H9 (cell line): ENCODE data around the gene PIAS2. TPM values are rescaled to one million over a fixed set of nuclear protein-coding genes. Genes with fewer than 3 reads are reported as not detected.

Experiments used
- DNase-seq: peaks from one replicate; pipeline ENCODE4 v3.0.0-alpha.2; 2017
- H2AFZ ChIP-seq: one replicate; pipeline ENCODE4 v1.6.1; 2013; ENCODE audit warnings: mild to moderate bottlenecking, low read length, control low read depth, moderate library complexity
- H2AK5ac ChIP-seq: 2 replicates; pipeline ENCODE4 v1.6.1; 2013; ENCODE audit warnings: low read length, control low read depth, mixed read lengths; ENCODE audit not compliant: insufficient read length
- H2BK120ac ChIP-seq: one replicate; pipeline ENCODE4 v1.6.1; 2013; ENCODE audit warnings: low read depth, mild to moderate bottlenecking, low read length, control low read depth, inconsistent platforms; ENCODE audit not compliant: poor library complexity, severe bottlenecking
- H2BK12ac ChIP-seq: 2 replicates; pipeline ENCODE4 v1.6.1; 2013; ENCODE audit warnings: low read length, control low read depth, mixed read lengths, low read depth; ENCODE audit not compliant: insufficient read length
- H2BK15ac ChIP-seq: 2 replicates; pipeline ENCODE4 v1.6.1; 2013; ENCODE audit warnings: low read depth, low read length, control low read depth
- H2BK20ac ChIP-seq: one replicate; pipeline ENCODE4 v1.6.1; 2013; ENCODE audit warnings: low read depth, mild to moderate bottlenecking, low read length, control low read depth, inconsistent platforms; ENCODE audit not compliant: poor library complexity, severe bottlenecking
- H2BK5ac ChIP-seq: 2 replicates; pipeline ENCODE4 v1.6.1; 2013; ENCODE audit warnings: low read length, control low read depth, mixed read lengths; ENCODE audit not compliant: insufficient read length
- H3K14ac ChIP-seq: 2 replicates; pipeline ENCODE4 v1.6.1; 2013; ENCODE audit warnings: low read length, control low read depth; ENCODE audit not compliant: insufficient read depth
- H3K18ac ChIP-seq: 2 replicates; pipeline ENCODE4 v1.6.1; 2013; ENCODE audit warnings: low read depth, mild to moderate bottlenecking, mixed read lengths, low read length, control low read depth; ENCODE audit not compliant: insufficient read length
- H3K23ac ChIP-seq: 2 replicates; pipeline ENCODE4 v1.6.1; 2013; ENCODE audit warnings: low read length, control low read depth, mixed read lengths, low read depth; ENCODE audit not compliant: insufficient read length
- H3K23me2 ChIP-seq: 2 replicates; pipeline ENCODE4 v1.6.1; 2013; ENCODE audit warnings: low read depth, mild to moderate bottlenecking, mixed read lengths, low read length, control low read depth; ENCODE audit not compliant: insufficient read length, poor library complexity, severe bottlenecking
- H3K27ac ChIP-seq: 2 replicates; pipeline ENCODE4 v1.5.1; 2013; ENCODE audit warnings: low read length, control low read depth, mixed read lengths, low read depth; ENCODE audit not compliant: insufficient read length
- H3K27me3 ChIP-seq: 2 replicates; pipeline ENCODE4 v1.6.1; 2013; ENCODE audit warnings: low read length, control low read depth, inconsistent platforms; ENCODE audit not compliant: insufficient read depth
- H3K4ac ChIP-seq: 2 replicates; pipeline ENCODE4 v1.6.1; 2013; ENCODE audit warnings: low read depth, mild to moderate bottlenecking, control low read depth, inconsistent platforms, low read length, moderate library complexity
- H3K4me1 ChIP-seq: 2 replicates; pipeline ENCODE4 v1.6.1; 2013; ENCODE audit warnings: low read length, control low read depth, inconsistent platforms; ENCODE audit not compliant: insufficient read depth
- H3K4me2 ChIP-seq: 2 replicates; pipeline ENCODE4 v1.6.1; 2013; ENCODE audit warnings: low read length, control low read depth, mixed read lengths; ENCODE audit not compliant: insufficient read length, insufficient read depth
- H3K56ac ChIP-seq: 2 replicates; pipeline ENCODE4 v1.6.1; 2013; ENCODE audit warnings: low read depth, mild to moderate bottlenecking, mixed read lengths, low read length, control low read depth; ENCODE audit not compliant: insufficient read length
- H3K79me1 ChIP-seq: 2 replicates; pipeline ENCODE4 v1.6.1; 2013; ENCODE audit warnings: low read depth, mild to moderate bottlenecking, moderate library complexity, low read length, control low read depth, inconsistent platforms; ENCODE audit not compliant: insufficient read depth, poor library complexity, severe bottlenecking
- H3K79me2 ChIP-seq: 2 replicates; pipeline ENCODE4 v1.6.1; 2013; ENCODE audit warnings: low read length, control low read depth, inconsistent platforms; ENCODE audit not compliant: insufficient read depth
- H3K9ac ChIP-seq: 2 replicates; pipeline ENCODE4 v1.6.1; 2013; ENCODE audit warnings: low read length, control low read depth, mixed read lengths; ENCODE audit not compliant: insufficient read length; ENCODE audit errors: extremely low read depth
- H3K9me3 ChIP-seq: one replicate; pipeline ENCODE4 v1.6.1; 2013; ENCODE audit warnings: low read depth, low read length, inconsistent platforms; ENCODE audit not compliant: control insufficient read depth
- H3T11ph ChIP-seq: one replicate; pipeline ENCODE4 v1.6.1; 2013; ENCODE audit warnings: mild to moderate bottlenecking, low read length, control low read depth, inconsistent platforms
- H4K20me1 ChIP-seq: one replicate; pipeline ENCODE4 v1.6.1; 2013; ENCODE audit not compliant: control insufficient read depth, insufficient read length, insufficient read depth
- H4K5ac ChIP-seq: 2 replicates; pipeline ENCODE4 v1.6.1; 2013; ENCODE audit warnings: low read depth, mild to moderate bottlenecking, mixed read lengths, low read length, control low read depth; ENCODE audit not compliant: insufficient read length
- H4K8ac ChIP-seq: replicated peaks from 2 replicates; pipeline ENCODE4 v1.6.1; 2013; ENCODE audit warnings: low read length, control low read depth, mixed read lengths, low read depth; ENCODE audit not compliant: insufficient read length
- H4K91ac ChIP-seq: 2 replicates; pipeline ENCODE4 v1.6.1; 2013; ENCODE audit warnings: low read depth, mild to moderate bottlenecking, moderate library complexity, mixed read lengths, low read length, control low read depth; ENCODE audit not compliant: insufficient read length
- H3K27ac Mint-ChIP-seq, 3 experiments: 2 replicates in 2 of 3; 3 replicates in 1 of 3; pipeline ENCODE4 v1.8.0; 2020 to 2021; ENCODE audit warnings: mixed read lengths in 3 of 3, mild to moderate bottlenecking in 1 of 3, moderate library complexity in 1 of 3
- H3K27me3 Mint-ChIP-seq: 2 replicates; pipeline ENCODE4 v1.8.0; 2021; ENCODE audit warnings: low read depth, mild to moderate bottlenecking, moderate library complexity, mixed read lengths
- H3K36me3 Mint-ChIP-seq, 3 experiments: 2 replicates in 2 of 3; 3 replicates in 1 of 3; pipeline ENCODE4 v1.8.0; 2020 to 2021; ENCODE audit warnings: low read depth in 3 of 3, mixed read lengths in 3 of 3; ENCODE audit not compliant: insufficient read depth in 1 of 3
- H3K4me1 Mint-ChIP-seq, 2 experiments: 2 replicates each; pipeline ENCODE4 v1.8.0; 2020; ENCODE audit warnings: mixed read lengths in 2 of 2
- H3K4me3 Mint-ChIP-seq, 2 experiments: 2 replicates in 1 of 2; 3 replicates in 1 of 2; pipeline ENCODE4 v1.8.0; 2020 to 2021; ENCODE audit warnings: mild to moderate bottlenecking in 2 of 2, mixed read lengths in 2 of 2, moderate library complexity in 1 of 2
- H3K9me3 Mint-ChIP-seq, 2 experiments: 2 replicates in 1 of 2; 3 replicates in 1 of 2; pipeline ENCODE4 v1.8.0; 2020; ENCODE audit warnings: mild to moderate bottlenecking in 2 of 2, mixed read lengths in 2 of 2, moderate library complexity in 1 of 2
- CTCF ChIP-seq: fragments of 200-600 bp; sonication (generic); conservative IDR thresholded peaks from 3 replicates; pipeline ENCODE4 v1.8.0; 2021; ENCODE audit warnings: antibody characterized with exemption, mild to moderate bottlenecking
- WGBS: extraction: QIAGEN DNeasy Blood & Tissue Kit; methylation state at CpG from one replicate; pipeline ENCODE4 v1.1.7; 2013; ENCODE audit warnings: missing lambda C conversion rate, low lambda C conversion rate, mixed read lengths; ENCODE audit not compliant: insufficient read length; ENCODE audit errors: extremely low coverage; 5-methylcytosine and 5-hydroxymethylcytosine counted together
- total RNA-seq: library from RNA; stranded (reverse); gene quantifications from 2 replicates; pipeline ENCODE4 v1.2.1, GENCODE V29; 2021

PIAS2 gene
- total RNA-seq, 1 experiment from 2014 or later, result 58.4 TPM

- no peak overlapping the region for H3K4me3 Mint-ChIP-seq
- Histone ChIP-seq H3K4me2 (no peak overlapping the region), H3K23ac (no peak overlapping the region), H4K8ac (no peak overlapping the region), H2BK12ac (no peak overlapping the region), H3T11ph (no peak overlapping the region), H3K79me2 (peaks cover 16% of the 10 kb centered on the region; the same call in 1 of the 2 replicates), H3K79me1 (peaks cover 10% of the 10 kb centered on the region), H2BK20ac (no peak overlapping the region), H3K4ac (no peak overlapping the region), H2AFZ (no peak overlapping the region), H2BK120ac (no peak overlapping the region), H3K27ac (no peak overlapping the region), H3K9ac (no peak overlapping the region), H2BK15ac (no peak overlapping the region), H4K5ac (no peak overlapping the region), H4K20me1 (peaks cover 2% of the 10 kb centered on the region), H3K23me2 (no peaks in the 10 kb centered on the region), H3K9me3 (peaks cover 27% of the 10 kb centered on the region), H3K56ac (no peak overlapping the region), H2BK5ac (no peak overlapping the region), H3K4me1 (no peaks in the 10 kb centered on the region), H3K14ac (no peak overlapping the region), H3K27me3 (no peaks in the 10 kb centered on the region), H2AK5ac (no peak overlapping the region), H4K91ac (no peak overlapping the region), H3K18ac (no peak overlapping the region)
- H3K36me3 Mint-ChIP-seq, result peaks cover 52 to 60% (median 53%) of the 10 kb centered on the region in 3 experiments
- peaks cover 3 to 4% of the 10 kb centered on the region in 2 experiments; a peak in 2 of 4 replicates for H3K4me1 Mint-ChIP-seq
- peaks cover 37 to 38% of the 10 kb centered on the region in 2 experiments for H3K9me3 Mint-ChIP-seq
- no peak overlapping the region for H3K27ac Mint-ChIP-seq
- TF ChIP-seq CTCF, result no peak
- DNase-seq, result no peak
- H3K27me3 Mint-ChIP-seq, result no peaks in the 10 kb centered on the region; the same call in 1 of the 2 replicates
- no CpG with 5 or more reads among the region's 1 CpG for WGBS
Observed at GRCh38 chr18:46888965-46889364, 28.3 kb downstream of the PIAS2 start.
